ENCODE measurements around the gene DAZAP1.

GRCh38 chr19:1455336-1456120 lies 48.1 kb downstream of the DAZAP1 start:
- TF ChIP-seq CTCF (conservative IDR thresholded peaks at IDR 0.05; ENCODE audit: low read length) (no peak), EZH2phosphoT487 (IDR thresholded peaks at IDR 0.05; ENCODE audit: borderline replicate concordance) (no peak)

Data from Loucy (cell line).